HG02938 (cell line): ENCODE results near the gene ARPP19.
"Not testable (repeated sequence)": the region's sequence is repeated elsewhere in the genome, so short reads cannot be mapped to it uniquely, and the experiment has no call there.

Experiments
- ATAC-seq: cut with Tn5 transposase; IDR thresholded peaks from one replicate; pipeline ENCODE4 v1.9.1; 2021; ENCODE audit warnings: mild to moderate bottlenecking, moderate library complexity; ENCODE audit not compliant: unreplicated experiment

ARPP19 gene

DNA sequence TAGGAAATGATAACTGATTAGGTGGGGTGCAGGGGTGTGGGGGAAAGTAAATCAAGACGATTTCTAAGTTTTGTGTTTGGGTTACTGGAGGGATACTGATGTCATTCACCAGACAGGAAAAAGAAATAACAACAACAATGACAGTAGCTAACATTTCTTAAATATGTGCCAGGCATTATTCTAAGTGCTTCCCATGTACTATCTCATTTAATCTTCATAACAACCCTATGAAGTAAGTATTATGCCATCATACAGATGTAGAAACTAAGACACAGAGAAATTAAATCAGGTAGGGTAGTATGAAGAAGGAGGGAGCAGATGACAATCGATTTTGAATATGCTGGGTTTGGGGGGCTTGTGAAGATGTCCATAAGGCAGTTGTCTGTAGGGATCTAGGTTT is 53.5 kb downstream of the ARPP19 start:
- ATAC-seq = no peak

DNA sequence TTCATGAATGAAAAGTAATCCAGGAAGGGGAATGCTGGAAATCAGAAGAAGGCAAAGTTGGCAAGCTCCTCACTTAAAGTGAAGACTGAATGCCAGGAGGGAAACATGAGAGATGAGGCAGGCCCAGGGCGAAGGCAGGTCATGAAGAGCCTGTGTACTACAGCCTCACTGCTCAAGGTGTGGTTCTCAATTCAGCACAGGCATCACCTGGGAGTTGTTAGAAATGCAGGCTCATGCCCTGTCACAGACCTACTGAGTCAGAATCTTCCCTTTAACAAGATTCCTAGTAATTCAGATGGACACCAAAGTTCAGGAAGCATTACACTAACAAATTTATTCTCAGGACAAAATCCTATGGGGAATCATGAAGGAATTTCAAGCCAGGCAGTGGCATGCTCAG is 54.3 kb downstream of the ARPP19 start:
- no peak for ATAC-seq

DNA sequence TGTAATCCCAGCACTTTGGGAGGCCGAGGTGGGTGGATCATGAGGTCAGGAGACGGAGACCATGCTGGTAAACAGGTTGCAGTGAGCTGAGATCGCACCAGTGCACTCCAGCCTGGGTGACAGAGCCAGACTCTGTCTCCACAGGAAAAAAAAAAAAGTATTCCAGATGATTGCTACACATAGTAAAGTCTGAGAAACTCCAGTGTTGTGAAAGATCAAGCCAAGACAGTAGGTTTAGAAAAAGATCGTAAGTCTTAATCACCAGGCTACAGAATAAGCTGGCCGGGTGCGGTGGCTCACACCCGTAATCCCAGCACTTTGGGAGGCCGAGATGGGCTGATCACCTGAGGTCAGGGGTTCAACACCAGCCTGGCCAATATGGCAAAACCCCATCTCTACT is 56.0 kb downstream of the ARPP19 start:
- not testable (repeated sequence) for ATAC-seq

DNA sequence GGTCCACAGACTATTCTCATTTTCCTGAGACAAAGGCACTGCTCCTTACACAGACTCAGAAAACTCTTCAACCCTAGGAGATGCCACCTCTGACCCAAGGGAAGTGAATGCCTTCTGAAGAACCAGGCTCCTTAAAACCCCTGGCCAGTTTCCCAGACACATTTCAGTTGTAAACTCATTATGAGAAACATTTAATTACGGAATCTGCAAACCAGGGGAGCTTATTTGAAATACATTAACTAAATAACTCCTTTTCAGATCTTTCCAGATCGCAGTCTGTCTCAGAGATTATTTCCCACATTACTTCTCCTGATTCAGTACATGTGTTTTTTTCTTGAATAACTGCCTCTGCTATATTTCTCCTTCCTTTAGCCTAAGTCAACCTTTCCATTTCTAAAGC is 57.7 kb downstream of the ARPP19 start:
- no peak for ATAC-seq

DNA sequence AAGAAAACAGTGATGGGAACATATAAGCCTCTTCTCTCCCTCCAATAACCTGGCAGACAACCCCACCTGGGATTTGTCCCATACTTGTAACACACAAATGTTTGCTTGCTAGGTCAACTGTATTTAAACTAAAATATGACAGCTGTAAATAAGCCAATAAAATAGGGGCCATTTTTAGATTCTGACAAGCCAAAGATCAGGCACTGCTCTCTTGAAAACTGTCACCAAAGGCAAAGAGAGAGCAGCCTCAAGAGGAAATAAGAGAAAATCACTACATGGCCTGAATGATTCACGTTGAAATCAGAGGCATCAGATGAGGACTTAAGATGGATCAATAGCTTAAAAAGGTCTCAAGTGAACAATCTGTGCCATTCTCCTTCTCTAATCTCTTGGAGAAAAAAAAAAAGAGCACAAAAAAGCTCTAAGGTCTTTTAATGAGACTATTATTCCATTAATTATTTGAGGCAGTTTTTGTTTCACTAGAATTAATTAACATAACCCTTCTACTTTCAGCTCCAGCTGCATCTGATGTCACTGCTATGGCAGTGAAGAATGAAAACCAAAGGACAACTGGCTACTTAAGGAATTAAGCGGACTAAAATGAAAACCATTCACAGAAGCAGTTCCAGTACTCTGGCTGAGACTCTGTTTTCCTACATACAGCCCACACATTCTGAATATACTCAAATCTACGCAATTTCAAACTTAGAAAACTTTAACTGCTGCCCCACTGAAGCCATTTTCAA is 59.2 kb downstream of the ARPP19 start:
- no peak for ATAC-seq

DNA sequence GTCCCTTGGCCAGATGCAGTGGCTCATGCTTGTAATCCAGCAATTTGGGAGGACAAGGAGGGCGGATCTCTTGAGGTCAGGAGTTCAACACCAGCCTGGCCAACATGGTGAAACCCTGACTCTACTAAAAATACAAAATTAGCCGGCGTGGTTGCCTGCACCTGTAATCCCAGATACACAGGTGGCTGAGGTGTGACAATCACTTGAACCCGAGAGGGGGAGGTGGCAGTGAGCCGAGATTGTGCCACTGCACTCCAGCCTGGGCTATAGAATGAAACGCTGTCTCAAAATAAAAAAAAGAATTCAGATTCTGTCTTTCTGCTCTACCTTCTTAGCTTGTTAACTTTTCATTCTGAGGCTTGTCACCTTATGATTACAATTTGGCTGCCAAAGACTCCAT is 62.3 kb downstream of the ARPP19 start:
- ATAC-seq = no peak

DNA sequence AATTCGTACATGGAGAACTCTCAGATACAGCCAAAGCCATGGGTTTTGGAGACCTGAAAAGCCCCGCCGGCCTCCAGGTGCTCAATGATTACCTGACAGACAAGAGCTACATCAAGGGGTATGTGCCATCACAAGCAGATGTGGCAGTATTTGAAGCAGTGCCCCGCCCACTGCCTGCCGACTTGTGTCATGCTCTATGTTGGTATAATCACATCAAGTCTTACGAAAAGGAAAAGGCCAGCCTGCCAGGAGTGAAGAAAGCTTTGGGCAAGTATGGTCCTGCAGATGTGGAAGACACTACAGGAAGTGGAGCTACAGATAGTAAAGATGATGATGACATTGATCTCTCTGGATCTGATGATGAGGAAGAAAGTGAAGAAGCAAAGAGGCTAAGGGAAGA is 63.7 kb downstream of the ARPP19 start:
- ATAC-seq = no peak

DNA sequence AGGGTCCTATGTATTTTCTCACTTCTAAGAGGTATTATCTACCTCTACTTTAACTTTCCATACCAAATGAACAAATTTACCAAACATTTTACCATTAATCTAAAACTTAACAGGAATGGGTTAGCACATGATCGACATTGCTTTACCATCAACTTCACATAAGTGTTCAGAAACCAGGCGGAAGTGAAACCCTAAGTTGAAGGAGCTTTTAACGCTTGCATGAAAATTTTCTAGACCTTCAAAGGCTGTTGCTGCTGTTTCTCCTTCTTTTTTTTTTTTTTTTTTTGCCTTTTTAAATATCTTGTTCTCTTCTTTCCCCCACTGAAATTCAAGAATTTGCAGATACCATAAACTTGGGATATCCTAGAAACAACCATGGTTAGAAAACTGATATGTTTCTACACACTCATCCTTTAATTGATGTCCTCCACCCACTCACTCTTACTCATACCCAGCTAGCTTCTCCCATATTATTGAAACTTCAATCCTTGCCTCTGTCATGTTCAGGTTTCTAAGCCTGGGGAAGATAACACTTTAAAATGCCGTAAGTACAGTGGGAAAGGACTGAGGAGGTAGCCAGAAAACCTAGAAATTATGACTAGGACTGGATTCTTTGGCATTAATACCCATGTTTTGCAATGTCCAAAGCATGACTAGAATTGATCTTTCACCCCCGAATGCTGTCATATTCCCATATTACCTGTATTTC is 64.9 kb downstream of the ARPP19 start:
- peak; percentile 68 for ATAC-seq

DNA sequence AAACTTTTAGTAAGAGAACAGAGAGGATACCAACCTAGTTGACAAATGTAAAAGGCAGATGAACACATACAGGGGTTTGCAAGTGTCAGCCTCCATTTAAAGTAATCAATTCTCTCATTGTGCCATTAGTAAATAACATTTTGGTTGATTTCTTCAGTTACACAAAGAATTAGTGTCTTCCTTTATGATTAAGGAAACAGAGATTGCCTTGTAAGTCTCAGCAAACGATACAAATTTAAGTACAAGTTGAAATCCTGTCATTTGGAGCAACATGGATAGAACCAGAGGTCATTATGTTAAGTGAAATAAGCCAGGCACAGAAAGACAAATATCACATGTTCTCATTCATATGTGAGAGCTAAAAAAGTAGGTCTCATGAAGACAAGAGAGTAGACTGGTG is 66.2 kb downstream of the ARPP19 start:
- no peak for ATAC-seq

DNA sequence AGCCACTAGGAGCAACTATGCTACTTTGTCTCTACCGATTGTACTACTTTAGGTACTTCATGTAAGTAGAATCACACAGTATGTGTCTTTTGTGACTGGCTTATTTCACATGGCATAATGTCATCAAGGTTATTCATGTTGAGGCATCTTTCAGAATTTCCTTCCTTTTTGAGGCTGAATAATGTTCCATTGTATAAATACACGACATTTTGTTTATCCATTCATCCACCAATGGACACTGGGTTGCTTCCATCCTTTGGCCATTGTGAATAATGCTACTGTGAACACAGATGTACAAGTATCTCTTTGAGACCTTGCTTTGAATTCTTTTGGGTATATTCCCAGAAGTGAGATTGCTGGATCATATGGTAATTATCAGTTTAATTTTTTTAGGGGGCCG is 69.3 kb downstream of the ARPP19 start:
- no peak for ATAC-seq

DNA sequence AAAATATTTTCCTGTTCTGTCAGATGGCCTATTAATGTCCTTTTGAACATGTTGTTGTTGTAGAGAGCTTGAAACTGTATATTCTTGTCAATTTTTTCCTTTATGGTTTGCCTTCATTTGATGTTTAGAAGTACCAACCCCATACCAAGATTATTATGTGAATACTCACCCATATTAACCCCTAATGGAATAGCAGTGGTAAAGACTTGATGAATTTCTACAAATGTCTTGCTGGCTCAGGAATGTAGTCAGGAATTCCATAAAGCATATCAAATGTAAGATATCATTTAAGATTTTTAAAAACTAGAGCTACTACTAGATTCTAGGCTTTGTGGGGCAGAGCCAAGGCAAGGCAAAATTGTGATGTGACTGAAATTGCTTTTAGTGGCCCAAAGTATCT is 70.1 kb downstream of the ARPP19 start:
- ATAC-seq = no peak
